Subcutaneous adipose tissue (tissue), 4 donors: ENCODE results near the gene C12orf75. TPM values are rescaled to one million over a fixed set of nuclear protein-coding genes. Genes with fewer than 3 reads are reported as not detected.

Experiments used
- total RNA-seq, 4 donors: library from RNA; depleted of rRNA; stranded (reverse); fragments of >200 nt; gene quantifications; one replicate each; pipeline ENCODE4 v1.1.0, GENCODE V29; 2016
- TF ChIP-seq, protein P1 (sequence below): fragments of 450-650 bp; IDR thresholded peaks from one replicate; pipeline ENCODE4 v1.5.1; 2016; ENCODE audit warnings: low read depth, mild to moderate bottlenecking, control low read depth, antibody characterized with exemption, moderate library complexity

The C12orf75 gene
- total RNA-seq, 4 donors from 2014 or later: 2.4 to 6.8 (median 3.3) TPM

DNA sequence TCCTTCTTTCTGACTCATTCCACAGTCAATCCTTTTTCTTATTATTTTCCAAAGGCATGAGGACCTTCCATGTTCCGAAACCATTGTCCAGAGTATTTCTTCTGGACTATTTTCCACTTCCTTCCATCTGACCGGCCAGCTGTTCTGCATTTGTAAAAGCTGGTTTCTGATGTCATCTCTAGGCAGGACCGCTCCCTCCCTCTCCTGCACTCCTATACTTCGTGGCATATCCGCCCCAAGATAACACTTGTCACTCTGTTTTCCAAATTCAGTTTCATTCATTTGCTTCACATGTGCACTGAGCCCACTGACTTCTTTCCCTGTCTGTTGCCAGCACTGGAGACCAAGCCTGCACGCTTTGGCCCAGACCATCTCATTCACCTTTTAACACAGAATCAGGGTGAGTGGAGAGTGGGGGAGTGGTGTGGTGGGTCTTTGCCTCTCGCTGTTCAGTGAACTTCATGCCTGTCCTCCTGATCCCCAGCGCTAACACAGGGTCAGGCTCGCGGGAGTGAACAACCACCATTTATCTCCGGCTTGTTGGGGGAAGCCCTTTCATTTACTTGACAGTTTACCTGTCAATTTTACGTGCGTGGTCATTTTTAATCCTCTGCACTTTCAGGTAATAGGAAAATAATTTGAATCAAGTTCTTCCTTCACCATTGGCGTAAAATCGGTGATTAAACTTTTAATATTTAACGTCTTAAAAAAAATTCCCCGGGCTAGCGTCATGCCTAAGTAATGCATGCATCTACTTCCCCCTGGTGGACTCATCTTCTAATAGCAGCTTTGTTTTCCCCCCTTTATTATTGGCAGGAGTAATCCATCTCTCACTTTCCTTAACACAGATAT is 52.5 kb downstream of the C12orf75 start:
- TF ChIP-seq, protein P1, sequence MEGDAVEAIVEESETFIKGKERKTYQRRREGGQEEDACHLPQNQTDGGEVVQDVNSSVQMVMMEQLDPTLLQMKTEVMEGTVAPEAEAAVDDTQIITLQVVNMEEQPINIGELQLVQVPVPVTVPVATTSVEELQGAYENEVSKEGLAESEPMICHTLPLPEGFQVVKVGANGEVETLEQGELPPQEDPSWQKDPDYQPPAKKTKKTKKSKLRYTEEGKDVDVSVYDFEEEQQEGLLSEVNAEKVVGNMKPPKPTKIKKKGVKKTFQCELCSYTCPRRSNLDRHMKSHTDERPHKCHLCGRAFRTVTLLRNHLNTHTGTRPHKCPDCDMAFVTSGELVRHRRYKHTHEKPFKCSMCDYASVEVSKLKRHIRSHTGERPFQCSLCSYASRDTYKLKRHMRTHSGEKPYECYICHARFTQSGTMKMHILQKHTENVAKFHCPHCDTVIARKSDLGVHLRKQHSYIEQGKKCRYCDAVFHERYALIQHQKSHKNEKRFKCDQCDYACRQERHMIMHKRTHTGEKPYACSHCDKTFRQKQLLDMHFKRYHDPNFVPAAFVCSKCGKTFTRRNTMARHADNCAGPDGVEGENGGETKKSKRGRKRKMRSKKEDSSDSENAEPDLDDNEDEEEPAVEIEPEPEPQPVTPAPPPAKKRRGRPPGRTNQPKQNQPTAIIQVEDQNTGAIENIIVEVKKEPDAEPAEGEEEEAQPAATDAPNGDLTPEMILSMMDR: no peak

DNA sequence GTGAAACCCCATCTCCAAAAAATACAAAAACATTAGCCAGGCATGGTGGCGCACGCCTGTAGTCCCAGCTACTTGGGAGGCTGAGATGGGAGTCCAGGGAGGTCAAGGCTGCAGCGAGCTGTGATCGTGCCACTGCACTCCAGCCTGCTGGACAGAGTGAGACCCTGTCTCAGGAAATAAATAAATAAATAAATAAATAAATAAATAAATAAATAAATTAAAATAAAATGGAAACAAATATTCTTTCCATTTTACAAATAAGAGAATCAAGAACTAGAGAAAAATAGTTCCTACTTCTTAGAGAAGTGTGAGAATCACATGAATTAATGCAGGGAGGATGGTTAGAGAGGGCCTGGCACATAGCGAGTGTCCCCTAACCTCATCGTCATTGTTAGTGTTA is 53.7 kb downstream of the C12orf75 start:
- TF ChIP-seq, protein P1: no peak

DNA sequence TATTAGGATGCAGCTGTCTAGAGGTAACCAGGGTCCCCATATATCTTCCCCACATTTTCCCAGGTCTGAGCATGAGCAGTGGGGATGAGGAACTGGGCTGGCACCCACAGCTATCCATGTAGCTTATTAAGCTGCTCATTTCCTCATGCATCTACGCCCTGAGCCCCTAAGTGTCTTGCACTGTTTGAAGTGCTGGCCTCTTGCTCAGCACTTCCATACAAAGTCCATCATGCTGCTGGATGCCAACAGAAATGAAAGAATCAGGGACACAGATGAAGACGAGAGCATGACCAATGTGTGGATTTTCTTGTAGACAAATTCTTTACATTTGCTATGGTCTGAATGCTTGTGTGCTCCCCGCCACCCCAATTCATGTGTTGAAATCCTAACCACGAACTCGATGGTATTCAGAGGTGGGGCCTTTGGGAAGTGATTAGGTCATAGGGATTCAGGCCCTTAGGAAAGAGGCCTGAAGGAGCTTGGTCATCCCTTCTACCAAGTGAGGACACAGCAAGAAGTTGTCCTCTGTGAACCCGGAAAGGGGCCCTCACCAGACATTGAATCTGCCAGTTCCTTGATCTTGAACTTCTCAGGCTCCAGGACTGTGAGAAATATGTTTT is 54.5 kb downstream of the C12orf75 start:
- TF ChIP-seq, protein P1: no peak

DNA sequence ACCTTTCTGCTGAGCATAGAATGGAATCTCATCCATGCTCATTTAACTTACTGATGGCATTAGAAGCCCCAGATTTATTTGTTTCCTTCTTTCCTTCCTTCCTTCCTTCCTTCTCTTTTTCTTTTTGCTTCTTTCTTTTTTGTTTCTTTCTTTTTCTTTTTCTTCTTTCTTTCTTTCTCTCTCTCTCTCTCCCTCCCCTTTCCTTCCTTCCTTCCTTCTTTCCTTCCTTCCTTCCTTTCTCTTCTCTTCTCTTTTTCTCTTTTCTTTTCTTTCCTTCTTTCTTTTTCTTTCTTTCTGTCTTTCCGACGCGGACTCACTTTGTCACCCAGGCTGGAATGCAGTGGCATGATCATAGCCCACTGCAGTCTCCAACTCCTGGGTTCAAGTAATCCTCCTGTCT is 55.9 kb downstream of the C12orf75 start:
- TF ChIP-seq, protein P1: no peak

DNA sequence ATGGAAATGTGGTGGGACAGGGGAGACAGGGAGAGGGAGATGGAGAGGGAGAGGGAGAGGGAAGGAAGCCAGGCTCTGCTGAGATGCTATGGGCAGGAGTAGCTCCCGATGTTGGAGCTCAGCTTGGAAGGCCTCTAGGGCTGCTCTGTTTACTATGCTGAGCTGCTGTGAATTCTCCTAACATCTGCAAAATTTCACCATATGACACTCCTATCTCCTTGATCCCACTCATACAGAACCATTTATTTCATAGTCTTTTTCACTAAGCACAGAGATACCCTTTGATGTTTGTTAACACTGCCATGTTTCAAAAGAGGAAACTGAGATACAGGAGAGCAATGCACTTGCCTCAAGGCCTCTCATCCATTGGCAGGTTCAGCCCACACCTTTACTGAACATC is 60.7 kb downstream of the C12orf75 start:
- TF ChIP-seq, protein P1: no peak

DNA sequence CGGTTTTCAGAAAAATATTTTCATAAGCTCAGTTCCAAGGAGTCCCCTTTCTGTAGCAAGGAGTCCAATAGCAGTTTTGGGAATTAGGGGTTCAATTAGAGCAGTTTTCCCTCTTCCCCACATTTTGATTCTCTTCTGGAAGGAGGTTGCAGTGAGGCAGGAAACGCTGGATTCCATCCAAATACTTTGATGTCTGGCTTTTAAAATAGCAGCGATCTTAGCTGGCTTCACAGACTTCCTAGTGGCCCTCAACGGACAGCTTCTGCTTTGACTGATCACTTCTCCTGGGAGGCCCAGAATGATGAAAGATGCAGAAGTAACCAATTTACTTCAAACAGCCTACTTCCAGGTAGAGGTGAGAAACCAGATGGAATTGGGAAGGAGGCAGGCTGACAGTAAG is 63.1 kb downstream of the C12orf75 start:
- TF ChIP-seq, protein P1: no peak

DNA sequence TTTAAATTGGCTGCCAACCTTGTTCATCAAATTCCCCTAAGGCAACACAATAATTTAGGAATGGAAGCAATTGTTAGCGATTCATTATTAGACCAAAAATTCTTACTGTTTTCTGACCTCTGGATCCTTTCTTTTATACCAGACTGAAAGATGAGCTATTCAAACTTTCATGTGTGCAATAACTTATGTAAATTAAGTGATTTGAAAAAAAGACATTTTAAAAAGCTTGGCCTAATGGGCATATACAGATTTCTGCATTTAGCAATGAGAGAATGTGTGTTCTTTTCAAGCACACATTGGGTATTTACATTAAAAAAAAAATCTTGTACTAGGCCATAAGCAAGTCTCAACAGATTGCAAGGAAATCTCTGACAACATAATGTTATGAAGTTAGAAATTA is 65.5 kb downstream of the C12orf75 start:
- TF ChIP-seq, protein P1: no peak
